Measurements from ENCODE around the gene ATOSA.

ATOSA gene

DNA sequence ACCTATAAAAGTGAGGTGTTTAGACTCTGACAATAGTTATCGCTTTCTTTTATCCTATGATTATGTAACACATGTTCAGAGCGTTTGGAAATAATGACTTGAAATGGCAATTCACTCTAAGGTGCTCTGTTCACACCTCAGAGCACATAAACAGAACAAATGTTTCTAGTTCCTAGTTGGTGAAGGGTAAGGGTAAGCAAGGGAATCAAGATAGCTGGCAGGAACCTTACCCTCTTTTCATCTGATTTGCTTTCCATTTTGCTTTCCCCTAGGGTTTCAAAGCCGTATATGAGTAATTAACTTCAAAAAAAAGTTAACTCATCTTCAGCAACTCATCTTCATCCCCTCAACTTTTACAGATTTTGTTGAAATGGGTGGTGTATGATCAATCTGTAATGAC, 2.3 kb upstream of the ATOSA start:
- no peak for DNase-seq

DNA sequence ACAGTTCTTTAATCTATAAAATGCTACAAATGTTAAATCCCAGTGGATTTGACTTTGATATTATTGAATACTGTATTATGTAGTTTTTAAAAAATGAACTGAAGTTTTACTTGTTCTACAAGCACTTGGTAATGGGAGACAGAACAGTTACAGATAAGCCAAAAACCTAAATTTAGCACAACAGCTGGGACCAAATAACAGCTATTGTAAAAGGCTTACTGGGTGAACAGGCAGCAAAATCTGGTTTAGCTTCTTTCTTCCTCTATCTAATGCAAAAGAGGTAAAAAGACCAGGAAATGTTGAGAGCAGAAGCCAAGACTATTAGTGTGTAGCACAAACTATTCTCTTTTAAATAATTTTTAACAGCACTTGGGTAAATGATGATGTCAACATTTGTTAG, 1.6 kb upstream of the ATOSA start:
- no peak for DNase-seq

DNA sequence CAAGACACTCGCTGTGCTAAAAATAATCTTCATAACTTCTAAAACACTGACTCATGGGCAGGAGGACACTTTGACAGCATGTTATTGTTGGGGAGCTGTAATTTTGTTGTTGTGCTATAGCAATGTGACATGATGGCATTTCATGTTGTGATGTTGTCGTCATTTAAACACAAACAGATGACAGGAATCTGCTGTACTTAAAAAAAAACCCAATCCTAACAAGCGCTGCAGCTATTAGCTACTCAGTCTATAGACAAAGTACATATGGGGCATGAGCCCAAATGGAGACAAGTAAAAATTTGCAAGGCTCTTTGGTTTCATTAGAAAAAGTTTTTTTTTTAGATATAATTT, 828 bp upstream of the ATOSA start:
- no peak for DNase-seq

DNA sequence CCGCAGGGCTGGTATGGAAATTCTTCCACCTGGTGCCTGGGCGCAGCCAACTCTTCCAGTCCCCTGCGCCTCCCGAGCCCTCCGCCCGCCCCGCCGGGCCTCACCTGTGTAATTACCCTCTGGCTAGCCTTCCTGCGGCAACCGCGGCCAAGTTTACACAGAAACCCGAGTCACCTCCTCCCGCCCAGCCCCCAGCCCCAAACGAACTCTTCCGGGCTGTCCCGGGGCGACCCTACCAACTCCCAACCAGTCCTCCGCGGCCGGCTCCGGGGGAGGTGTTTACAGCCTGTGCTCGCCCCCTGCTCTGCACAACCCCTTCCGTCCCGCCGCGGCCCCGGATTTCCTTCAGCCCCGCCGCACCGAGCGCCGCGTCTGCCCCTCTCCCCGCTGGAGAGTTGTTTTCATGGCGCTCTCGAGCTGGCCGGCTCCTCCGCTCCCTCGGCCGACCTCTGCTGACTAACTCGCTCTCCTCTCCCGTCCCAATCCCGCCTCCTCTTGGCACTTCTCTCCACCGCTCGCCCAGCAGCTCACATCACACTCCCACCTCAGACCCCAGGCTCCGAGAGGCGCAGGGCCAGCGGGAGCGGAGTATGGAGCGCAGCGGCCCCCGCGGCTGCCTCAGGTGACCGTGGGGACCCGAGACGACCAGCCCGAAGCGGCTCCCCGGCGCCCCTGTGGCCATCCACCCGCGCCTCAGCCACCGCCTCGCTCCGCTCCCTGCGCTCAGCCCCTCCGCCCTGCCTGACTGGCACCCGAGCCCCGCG, 538 bp downstream of the ATOSA start:
- no peak for DNase-seq

DNA sequence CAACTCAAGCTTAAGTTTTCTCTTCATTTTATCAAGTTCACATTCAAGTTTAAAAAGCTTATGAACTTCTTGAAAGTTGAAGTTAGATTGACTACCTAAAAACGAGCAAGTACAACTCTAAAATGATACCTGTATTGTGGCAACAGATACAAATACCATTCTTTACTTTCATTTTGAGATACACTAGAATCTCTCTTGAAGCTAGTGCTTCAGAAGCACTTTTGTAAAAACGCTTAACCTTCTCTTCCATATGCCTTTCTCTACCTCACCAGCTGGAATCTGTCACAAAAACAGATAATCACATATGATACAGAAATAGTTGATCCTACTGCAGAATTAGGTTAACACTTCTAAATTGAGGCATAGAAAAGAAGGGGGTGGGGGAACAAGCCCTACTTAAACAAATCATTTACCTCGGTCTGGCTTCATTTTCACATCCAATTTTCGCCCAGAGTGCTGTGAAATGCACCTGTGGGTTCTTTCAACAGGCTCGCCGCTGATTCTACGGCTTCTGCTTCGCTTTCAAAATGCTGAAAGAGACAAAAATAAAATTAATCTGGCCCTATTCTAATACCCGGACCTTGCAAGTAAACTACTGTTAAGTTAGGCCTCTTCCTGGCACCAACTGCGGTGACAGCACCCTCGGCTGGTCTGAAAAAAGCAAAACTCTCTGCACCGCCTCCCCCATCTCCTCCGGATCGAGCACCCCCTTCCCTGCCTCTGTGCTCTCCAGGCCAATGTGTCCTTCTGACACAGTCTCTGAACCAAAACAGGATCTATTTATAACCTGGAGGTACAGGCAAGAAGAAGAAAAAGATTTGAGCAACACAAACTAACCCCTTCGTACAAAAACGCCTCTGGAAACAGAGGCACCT, 1.4 kb downstream of the ATOSA start:
- no peak for DNase-seq

DNA sequence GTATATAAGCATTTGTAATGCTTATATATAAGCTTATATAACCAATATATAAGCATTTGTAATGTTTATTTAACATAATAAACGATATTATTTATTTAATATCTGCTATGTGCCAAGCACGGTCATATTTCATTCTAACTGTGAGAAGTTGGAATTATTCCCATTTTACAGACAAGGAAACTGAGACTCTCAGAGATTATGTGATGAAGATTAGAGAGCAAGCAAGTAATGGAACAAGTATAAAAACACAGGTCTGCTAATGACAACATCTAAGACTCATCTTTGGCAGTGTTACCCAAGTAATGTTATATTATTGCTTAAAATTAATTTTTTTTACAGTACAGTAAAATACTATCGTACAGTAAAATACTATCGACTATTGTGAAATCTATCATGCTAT, 4.4 kb downstream of the ATOSA start:
- DNase-seq = no peak

DNA sequence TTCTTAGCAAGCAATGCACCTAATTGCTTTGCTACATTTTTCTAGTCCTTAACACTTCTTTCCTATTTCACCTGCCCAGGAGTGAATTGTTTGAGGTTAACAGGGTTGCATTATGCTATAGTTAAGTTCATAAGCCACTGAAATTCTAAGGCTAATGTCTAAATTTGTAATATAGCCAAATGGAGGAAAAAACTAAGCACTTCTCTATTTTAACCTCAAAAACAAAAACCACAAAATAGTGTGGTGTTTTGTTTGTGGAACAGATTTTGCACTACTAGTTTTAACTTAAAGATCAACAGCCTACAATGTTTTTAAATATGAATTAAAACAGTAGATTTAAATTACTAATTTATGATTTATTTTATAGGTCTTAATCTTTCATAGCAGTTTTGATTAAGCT, 5.5 kb downstream of the ATOSA start:
- no peak for DNase-seq

DNA sequence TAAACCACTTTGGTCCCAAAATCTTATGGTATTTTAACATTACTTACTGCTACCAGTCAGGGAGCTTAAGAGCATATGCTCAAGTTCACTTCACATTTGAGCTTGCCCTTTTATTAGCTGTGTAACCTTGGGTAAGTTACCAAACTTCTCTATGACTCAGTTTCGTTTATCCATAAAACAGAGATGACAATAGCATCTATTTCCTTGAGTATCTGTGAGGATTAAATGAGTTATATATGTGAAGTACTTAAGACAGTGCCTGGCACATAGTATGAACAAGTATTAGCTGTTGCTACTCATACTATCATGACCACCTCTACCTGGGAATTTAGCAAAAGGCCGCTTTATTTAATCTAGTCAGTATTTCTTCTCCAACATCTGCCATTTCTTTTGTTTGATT, 5.9 kb downstream of the ATOSA start:
- no peak for DNase-seq

DNA sequence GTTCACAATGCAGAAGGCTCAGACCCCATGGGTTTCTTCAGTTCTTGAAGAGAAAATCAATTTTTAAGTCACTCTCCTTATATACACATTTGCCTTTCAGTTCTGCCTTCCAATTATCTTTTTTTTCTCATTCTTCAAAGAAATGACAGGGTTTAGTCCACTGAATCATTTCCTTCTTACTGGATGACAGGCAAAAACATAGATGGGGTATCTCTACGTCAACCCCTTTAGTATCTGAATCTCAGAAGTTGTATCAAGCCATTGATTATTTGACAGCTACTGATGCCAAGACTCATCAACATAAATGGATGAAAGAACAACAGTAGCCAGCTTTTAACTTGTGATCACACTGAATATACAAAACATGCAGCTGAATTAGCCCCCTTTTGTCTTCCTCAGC, 6.5 kb downstream of the ATOSA start:
- no peak for DNase-seq

DNA sequence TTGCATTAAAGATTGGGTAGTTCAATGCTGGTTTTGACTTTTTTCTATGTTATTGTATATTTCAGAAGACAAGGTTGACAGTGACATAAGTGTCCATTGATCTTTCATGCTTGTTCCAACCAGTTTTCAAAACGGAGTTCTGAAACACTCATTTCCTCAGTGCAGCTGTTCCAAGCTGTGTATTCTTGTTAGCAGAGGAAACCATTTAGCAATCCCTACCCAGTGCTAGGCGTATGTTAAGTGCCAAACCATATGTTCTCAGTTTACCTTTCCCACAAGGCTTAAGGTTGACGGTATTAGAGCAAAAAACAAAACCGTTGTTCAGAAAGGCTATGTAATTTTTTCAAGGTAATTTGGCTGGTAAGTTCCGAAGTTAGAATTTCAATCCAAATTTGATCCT, 9.1 kb downstream of the ATOSA start:
- no peak for DNase-seq

DNA sequence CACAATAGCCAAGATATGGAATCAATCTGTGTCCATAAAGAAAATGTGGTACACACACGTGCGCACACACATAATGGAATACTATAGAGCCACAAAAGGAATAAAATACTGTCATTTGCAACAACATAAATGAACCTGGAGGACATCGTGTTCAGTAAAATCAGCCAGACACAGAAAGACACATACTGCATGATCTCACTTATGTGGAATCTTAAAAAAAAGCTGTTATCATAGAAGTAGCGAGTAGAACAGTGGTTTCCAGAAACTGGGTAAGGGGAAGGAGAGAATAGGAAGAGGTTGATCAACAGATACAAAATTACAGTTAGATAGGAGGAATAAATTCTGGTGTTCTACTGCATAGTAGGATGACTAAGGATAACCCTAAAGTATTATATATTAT, 11.1 kb downstream of the ATOSA start:
- no peak for DNase-seq

DNA sequence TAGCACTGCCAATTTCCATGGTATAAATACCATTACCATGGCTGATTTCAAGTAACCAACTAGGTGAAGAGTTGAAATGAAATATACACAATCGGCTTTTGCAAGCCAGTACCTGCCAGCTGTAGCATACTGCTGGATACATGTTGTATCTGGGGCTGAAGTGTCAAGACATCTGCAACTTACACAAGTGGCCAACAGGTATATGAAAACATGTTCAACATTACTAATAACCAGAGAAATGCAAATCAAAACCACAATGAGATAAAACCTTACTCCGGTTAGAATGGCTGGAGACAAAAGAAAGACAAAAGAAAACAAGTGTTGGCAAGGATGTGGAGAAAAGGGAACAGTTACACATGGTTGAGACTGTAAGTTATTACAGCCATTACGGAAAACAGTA, 11.6 kb downstream of the ATOSA start:
- no peak for DNase-seq

DNA sequence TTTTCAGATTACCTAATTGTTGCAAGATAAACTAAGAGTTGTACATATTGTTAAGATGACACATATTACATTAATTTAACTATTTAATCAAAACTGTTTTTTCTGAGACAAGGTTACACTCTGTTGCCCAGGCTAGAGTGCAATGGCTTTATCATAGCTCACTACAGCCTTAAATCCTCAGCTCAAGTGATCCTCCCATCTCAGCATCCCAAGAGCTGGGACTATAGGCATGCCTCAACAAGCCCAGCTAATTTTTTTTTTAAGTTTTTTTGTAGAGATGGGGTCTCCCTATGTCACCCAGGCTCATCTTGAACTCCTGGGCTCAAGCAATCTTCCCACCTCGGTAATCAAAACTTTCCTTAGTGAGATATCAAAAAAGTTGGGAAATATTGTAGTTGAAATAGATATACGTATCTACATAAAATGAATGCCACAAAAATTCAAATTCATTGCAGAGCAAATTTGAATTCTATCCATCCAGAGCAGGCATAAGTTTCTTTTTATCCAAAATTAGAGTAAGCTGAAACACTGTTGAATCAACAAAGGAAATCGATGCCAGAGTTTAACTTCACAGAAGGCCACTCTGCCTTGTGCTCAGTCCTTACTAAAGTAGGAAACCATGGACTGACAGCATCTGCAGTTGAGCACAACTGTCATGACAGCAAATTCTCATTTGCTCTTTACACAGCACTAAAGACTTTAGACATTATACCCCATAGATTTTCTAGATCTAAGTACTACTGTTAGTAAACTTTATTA, 15.5 kb downstream of the ATOSA start:
- DNase-seq = no peak

DNA sequence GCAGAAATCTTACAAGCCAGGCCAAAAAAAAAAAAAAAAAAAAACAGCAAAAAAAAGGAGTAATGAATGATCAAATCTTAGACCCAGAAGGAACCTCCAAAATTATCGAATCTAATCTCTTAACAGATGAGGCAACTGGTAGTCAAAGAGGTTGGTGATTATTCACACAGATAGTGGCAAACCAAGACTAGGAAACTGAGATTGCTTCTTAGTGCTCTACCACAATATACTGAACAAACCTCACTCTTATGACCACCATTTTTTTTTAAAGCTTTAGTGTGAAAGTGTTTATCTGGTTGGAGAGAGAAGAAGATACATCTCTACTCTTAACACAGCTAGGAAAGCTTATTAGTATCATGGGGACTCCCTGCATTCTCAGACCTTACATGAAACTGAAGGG, 17.3 kb downstream of the ATOSA start:
- DNase-seq = no peak

DNA sequence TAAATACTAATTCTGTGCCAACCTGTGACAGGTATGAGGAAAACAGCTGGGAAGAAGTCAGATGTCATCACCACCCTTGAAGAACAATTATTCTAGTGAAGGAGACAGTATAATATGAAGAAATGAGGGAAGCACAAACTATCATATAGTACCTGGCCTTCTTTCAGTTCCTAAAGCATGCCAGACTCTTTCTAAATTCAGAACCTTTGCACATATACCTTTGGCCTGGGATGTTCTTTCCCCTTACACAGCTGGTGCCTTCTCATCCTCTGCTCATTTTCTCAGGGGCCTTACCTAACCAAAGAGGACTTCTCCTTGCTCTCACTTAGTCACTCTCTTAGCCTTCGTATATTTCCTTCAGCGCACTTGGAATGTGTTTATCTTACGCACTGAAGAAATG, 19.0 kb downstream of the ATOSA start:
- no peak for DNase-seq

DNA sequence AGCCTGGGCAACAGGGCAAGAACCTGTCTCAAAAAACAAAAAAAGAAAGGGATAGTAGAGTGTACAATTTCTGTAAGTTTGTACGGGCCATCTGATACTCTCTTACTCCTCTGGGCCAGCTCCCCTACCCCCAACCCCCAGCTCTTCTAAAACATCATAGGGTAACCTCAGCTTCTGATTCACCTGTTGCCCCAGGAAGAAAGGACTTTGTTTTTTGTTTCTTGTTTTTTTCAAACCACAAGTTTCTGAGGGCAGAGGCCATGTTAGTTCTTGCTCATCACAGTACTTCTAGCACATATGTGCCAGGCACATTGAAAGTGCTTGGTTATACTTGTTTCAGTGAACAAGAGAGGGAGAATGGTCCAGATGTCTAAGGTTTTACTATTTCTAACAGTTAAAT, 20.2 kb downstream of the ATOSA start:
- no peak for DNase-seq

DNA sequence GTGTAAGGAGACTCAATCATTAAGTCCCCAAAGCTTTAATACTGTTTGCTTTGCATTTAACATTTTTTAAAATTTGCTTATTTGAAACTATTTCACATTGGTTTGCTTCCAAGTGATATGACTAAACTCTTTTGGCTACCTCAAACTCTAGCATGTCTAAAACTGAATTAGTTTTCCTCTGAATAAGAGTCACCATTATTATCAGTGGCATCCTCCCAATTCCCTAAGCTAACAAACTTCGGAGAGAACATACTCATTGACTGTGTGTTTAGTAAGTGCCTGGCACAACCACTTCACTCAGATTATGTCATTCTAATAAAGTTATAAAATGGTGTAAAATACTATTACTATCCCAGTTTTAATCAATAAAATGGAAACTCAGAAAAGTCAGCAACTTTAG, 21.9 kb downstream of the ATOSA start:
- no peak for DNase-seq

DNA sequence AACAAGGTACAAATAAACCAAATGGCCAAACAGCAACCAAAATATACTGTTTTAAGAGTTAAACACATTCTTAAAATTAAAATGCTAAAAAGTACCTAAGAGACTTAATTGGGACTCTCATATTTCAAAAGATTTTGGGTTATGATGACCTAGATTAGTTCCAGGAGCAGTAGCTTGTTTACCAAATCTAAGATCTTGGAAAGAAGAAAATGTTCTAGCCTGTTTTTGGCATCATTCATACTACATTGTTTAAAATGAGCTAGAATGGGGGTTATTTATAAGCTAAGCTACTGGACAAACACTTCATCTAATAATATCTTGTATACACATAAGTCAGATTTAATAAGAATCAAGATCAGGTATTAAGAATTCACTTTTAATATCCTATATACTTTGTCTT, 22.8 kb downstream of the ATOSA start:
- no peak for DNase-seq

DNA sequence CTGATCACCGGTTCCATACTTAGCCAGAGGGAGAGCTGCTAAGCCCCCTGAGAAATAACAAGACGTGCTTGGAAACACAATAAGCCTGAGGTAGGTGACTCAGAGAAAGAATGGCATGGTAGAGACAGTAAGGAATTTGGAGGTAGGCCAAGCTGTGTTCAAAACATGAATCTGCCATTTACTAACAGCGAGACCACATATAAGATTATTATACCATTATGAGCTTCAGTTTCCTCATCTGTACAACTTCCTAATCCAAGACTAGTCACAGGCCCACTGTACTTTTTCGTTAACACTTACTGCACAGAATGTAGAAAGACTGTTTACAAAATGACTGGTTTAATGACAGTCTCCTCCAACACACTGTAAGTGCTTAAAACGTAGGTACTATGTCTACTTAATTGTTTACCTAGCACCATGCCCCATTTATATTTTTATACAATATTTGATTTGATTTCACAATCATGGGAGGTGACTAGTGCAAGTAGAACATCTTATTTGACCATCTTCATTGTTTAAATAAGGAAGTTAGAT, 25.7 kb downstream of the ATOSA start:
- no peak for DNase-seq

DNA sequence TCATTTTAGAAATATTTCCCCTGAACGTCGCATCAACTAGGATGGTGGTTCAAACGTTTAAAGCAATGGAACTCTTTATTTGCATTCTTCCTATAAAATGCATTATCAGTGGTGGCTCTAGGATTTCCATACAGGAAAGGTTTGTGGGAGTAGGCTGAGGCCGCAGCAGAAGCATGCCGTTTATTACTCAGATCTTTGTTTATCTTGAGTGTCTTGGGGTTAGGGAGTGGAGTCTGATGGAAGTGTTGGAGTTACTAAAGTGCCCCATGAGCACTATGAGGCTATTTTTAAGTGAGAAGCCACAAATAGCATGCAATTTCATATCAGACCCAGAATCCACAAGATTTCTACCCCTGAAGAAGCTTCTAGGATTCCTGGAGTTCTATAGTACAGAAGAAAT, 26.2 kb downstream of the ATOSA start:
- no peak for DNase-seq

DNA sequence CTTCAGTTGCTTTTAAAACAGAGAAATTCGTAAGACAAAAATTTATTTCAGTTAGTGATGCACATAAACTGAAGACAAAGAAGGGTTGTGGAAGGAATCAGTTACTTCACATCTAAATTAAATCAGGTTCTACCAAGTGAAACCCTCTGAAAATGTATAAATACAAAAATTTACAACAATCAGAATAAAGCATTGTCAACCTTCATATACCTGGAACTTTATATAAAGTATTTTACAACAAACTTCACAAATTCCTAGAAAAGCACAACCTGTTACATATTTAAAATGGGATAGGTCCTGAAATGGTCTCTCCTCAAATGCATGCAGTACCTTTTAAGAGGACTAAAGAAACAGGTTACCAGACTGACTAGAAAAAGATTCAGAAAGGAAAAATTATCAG, 26.9 kb downstream of the ATOSA start:
- DNase-seq = no peak

DNA sequence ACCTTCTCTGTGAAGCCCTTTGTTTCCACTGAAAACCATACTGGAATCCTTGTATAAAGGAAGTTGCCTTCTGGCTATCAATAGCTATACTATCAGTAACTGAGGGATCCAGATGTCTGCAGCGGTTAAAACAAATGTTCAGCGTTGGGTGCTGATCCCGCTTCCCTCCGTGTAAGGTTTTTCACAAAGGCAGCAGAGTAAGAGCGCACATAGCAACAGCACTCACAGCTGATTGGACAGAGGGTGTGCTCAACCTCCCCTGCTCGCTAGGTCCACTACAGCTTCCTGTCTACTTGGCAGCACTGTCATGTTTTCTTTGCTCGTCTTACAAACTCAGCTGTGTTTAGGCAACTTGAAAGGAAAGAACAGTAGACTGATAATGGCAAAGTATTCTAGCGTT, 27.3 kb downstream of the ATOSA start:
- DNase-seq = no peak

DNA sequence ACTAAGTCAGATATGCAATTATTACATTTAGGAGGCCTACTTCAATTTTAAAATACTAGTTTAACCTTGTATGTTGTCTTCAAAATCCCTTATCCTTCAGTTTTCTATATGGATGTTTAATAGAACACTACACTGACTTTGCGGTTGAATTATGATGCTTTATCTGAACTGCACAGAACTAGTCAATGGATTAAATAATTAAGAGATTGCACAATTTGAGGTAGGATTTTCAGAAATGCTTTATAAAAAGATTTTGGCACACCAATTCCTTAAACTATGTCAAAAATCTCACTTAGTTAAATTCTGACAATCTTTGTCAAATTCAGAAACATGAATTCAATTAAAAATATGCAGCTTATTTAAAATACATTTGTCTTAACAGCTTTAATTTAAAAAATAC, 28.1 kb downstream of the ATOSA start:
- no peak for DNase-seq

DNA sequence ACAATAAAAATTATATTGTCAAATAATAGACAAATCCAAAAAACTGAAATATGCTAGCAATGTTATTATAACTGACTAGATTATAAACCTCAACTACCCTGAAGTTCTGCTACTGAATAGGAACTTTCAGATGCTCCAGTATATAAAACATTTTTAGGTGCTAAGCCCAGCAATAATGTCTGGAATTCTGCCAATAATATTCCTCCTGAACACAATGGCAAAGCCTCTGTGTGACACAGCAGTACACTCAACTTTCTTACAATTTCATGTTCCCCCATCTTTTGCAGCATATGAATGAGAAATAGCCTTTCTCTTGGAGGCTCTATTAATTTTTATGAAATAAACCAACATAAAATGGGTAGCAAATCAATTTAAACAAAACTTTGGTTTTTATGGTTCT, 29.5 kb downstream of the ATOSA start:
- no peak for DNase-seq
